ENCODE results near the gene TMEM273.

Gene TMEM273

GRCh38 chr10:49136525-49136924 is 51.7 kb downstream of the TMEM273 start:
- no peak for DNase-seq

DNA sequence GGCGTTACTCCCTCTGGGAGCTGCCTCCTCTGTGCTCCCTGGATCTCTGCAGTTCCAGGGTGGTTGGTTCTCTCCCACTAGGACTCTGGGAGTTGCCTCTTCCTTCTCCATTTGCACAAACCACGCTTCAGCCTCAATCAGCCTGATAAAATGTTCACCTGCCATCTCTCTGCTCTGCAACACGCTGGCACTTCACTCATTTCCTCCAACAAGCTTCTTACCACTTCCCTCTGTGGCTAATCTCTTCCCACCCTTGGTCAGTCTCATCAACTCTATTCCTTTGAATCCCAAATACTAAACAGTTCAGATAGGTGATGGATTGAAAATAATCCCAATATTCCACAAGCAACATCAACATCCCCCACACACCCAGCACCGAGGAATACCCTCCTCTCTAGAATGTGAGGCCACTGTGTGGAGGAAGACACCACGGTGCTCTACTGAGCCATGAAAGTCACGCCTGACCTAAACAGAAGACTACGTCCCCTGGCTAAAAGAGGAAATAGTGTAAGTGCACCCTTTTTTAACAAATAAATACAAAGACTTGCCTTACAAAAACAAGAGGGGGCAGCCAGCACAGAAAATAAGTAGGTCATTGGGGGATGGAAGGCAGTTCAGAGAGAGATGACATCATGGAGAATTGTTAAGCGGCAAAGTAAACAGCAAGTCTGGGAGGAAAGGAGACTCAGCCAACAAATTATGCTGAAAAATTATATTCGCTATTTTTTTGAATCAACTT is 52.4 kb downstream of the TMEM273 start:
- DNase-seq, result no peak

DNA sequence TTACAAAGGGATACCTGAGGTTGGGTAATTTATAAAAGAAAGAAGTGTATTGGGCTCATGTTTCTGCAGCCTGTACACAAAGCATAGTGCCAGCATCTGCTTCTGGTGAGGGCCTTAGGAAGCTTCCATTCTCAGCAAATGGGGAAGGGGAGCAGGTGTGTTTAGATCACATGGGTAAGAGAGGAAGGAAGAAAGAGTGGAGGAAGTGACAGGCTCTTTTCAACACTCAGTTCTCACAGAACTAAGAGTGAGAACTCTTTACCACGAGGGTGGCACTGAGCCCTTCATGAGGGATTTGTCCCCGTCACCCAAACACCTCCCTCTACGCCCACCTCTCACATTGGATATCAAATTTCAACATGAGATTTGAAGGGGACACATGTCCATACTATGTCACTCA is 53.9 kb downstream of the TMEM273 start:
- no peak for DNase-seq

- DNase-seq, result no peak
Measured at GRCh38 chr10:49133706-49134248, 54.4 kb downstream of the TMEM273 start, which contains the start of gene FAM170B. Gene FAM170B (minus strand): TSS chr10:49134021. CDS start chr10:49133918, 103 bp downstream.

- no peak for DNase-seq
Measured at GRCh38 chr10:49132362-49132737, 55.8 kb downstream of the TMEM273 start.

DNA sequence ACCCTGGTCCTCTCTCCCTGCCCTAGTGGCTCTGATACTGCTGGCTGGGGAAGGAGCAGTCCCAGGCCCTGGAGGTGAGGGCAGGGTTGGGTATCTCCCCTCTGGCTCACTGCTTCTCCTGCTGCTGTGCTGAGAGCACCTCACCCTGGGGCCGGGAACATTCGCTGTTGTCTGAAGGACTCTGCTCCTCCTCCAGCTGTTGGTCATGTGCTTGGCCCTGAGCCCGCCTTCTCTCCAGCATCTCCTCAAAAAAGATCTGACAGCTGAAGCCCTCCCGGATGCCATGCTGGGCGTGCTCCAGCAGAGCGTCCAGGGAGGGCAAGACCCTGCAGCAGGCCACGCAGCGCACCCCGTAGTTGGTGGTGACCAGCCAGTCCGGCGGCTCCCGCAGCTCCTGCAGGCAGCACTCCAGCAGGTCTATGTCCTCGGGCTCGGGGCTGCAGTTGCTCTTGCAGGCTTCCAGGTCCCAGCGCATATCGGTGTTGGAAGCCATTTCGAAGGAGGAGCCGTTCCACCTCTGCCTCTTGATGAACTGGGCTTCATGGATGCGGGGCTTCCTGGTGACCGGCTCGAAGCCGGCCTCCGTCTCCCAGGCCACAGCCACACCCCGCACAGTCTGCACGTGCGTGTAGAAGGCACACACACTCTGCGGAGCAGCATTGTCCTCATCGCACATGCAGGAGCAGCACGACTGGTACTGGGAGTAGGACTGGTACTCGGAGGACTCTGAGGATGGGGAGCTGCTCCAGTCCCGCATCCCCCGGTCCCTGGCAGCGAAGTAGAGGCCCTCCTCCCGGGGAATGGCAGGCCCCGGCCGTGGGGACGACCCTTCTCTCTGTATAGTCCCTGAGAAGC is 56.5 kb downstream of the TMEM273 start:
- no peak for DNase-seq

DNA sequence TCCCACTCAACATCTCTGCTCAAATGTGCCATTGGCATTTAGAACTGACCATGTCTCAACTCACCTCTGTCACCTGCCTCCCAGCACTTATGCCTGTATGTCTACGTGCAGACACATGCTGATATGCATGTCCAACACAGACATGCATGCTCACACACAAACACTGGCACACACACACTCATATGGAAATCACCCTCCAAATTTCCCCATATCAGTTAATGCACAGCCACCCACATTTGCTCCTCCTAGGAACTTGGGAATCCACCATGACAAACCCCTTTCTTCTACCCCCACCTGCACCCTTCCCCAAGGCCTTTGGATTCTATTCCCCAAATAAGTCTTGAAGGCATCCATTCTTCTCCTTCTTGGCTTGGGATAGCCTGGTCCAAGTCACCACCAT is 58.8 kb downstream of the TMEM273 start:
- no peak for DNase-seq

DNA sequence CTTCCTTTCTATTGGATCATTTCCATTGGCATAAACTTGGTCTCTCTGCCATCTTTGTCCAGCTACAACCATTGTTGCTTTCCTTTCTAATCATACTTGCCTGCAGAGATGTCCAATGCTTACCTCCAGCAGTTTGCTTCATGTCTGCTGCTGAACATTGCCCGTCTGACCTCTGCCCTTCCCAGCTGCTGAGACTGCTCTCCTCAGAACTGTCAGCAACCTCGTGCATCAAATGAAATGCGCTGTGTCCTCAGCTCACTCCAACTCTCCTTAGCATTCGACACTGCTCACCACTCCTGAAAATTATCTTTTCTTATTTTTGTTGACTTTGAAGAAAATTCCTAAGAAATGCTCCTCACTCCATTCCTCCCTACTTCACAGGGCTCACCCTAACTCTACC is 59.3 kb downstream of the TMEM273 start:
- DNase-seq, result no peak

GRCh38 chr10:49123981-49124950 is 63.9 kb downstream of the TMEM273 start:
- no peak for DNase-seq

DNA sequence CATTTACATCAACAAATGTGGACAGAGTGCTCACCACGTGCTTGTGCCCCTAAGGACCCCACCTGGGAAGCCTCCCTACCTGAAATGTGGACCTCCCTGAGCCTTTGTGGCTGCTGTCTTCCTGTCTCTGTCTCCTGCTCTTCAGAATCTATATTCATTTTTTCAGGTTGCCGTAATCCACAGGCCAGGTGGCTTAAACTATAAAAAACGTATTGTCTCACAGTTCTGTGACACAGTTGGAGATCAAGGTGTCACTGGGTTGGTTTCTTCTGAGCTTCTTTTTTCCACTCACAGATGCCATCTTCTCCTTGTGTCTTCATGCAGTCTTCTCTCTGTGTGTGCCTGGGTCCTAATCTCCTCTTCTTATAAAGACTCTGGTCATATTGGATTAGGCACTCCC is 67.3 kb downstream of the TMEM273 start:
- DNase-seq, result no peak

DNA sequence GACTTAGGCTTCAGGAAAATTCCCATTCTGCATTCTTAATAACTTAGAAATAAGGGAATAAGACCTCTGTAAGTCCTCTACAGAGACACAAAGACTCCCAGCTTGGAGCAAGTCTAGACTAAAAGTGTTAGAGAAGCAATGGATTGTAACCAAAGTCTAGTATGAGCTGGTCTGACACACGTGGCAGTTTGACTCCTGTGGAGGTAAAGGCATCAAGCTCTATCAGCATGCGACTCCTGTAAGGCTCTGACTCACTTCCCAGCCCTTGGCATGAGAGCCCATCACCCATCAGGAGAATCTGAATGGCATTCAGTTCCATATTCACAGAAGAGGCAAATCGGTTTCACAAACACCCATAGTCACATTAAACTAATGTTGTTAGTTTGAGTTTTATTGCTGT is 68.4 kb downstream of the TMEM273 start:
- no peak for DNase-seq

- DNase-seq, result no peak
Measured at GRCh38 chr10:49118430-49119074, 69.6 kb downstream of the TMEM273 start.

DNA sequence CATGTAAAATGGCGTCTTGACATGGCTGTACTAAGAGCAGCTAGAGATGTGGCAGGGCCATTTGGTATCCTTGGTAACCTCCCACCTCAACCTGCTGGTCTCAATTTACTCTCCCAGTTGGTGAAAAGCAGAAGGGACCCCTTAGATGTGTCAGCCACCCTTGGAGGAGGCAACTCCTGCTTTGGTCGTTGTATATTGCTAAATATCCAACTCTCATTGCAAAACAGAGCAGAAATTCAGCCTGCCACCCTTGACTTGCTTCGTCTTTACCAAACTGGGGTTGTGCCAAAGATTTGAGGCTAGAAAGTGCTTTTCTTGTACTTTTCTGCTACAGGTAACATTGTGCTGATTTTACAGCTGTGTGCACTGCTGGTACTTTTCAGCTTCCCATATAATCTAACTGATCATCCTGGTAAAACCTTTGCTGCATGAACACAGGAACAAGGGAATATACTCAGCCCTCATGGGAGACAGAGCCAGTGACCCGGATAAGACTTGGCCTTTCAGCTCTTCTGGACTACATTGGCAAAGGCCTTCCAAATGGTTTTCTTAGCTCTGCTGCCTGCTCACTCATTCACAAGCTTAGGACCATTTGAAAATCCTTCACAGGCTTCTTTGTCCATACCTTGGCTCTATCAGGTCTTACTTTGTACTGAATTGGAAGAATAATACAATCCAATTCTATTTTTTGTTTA is 70.7 kb downstream of the TMEM273 start:
- DNase-seq, result no peak

DNA sequence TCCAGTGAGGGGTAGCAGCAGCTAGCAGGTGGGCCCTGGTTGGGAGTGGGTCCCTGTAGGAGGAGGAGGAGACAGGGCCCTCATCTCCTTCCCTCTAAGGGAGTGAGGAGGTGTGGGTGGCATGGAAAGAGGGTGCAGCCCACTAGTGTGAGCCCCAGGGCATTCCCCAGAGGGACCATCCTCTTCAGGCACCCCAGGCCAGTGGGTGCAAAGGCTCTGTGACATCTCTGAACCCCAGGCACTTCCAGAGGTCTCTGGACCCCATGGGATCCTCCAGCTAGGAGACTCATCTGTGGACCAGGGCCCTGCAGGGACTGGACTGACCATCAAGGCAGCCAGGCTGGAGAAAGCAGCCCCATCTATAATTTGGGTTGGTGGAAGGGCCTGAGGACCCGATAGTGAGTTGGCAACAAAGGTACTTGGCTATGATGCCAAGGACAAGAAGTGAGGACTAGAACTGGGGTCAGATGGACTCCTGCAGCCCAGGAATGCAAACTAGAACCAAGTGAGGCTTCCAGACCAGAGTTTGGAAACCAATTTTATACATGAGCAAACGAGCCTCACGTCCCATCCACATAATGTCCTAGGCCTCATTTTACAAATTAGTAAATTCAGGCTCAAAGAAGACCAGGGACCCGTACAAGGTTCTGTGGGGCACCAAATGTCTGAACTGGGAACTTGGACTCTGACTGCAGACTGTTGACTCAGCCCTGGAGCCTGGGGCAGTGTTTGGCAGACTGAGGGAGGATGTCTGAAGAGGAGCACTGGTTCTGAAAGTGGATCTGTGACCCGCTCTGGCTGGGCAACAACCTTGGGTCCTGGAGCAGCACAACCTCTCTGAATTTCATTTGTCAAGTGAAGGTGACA is 71.4 kb downstream of the TMEM273 start:
- DNase-seq, result no peak

GRCh38 chr10:49115796-49116508 is 72.2 kb downstream of the TMEM273 start:
- DNase-seq, result no peak

DNA sequence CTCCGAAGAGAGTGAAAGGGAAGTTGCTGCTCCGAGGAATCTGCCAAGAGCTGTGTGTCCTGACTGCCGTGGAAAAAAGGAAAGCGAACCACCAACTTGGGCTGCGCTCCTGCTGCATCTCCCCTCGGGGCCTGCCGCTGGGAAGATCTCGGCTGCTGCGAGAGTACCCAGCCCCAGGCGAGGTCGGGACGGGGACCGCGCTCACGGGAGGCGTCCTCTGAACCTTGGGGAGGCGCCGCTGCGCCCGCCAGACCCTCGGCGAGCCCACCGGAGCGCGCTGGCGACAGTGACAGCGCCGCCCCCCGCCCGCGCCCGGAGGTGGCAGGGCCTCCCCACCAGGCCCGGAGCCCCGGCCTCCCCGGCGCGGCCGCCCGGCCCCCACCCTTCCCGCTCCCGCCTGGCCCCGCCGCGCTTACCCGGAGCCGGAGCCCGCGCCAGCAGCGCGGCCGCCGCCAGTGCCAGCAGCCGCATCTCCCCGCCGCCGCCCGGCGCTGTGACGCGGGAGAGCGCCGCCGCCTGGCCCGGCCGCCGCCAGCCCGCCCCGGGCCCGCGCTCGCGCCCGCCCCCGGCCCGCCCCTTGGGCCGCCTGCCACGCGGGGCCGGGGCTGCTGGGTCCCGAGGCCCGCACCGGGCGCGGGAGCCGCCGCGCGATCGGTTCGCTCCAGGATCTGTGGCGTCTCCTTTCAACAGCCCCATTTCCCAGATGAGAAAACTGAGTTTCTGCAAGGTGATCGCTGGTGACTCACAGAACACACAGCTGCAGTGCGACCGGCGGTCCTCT is 73.0 kb downstream of the TMEM273 start, which contains the start of gene VSTM4:
Gene VSTM4, minus strand, starts transcription at position 508 of the 781 bp plus-strand sequence. Its CDS starts 37 bp downstream, at position 471.
- DNase-seq, result no peak

DNA sequence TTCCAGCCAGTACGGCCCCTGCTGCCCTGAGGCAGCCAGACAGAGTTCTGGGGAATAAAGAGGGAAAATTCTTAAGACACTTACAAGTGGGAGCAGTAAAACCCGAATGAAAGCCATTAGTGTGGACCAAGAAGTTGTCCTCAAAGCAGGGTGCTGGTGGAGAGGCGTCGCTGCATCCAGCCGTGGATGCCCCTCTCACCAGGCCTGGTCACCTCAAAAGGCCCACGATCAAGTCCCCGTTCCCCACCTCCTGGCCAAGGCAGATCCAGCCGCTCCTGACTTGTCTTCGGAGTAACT is 73.5 kb downstream of the TMEM273 start:
- DNase-seq, result no peak

GRCh38 chr10:49113741-49114141 is 74.5 kb downstream of the TMEM273 start:
- DNase-seq, result no peak

DNA sequence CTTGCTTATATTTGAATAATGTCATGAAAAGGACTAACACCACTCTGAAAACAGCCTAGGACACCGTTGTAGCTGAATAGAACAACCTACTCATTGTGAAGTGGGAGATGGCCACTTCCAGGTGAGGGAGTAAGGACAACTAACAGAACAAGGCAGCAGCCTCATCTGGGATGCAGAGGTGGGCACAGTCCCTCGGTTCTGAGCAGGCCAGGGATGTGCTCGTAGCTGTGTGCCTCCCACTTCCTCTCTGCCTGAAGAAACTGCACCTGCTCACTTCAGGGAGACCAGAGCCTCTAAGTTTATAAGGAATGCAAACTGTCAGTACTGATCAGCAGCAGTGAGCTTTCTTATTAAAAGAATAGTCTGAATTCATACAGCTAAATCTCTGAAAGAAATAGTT is 75.3 kb downstream of the TMEM273 start:
- DNase-seq, result no peak

Measured in CD4-positive, alpha-beta T cell treated with Interleukin-12 subunit alpha and Interleukin-12 subunit beta, for 1 hour (primary cell).